AG09309 (cell line): ENCODE data around the gene DLX4.

Experiments
- DNase-seq: peaks from one replicate; pipeline ENCODE4 v3.0.0-alpha.2; 2010; ENCODE audit warnings: low read depth
- H3K4me3 ChIP-seq: 2 replicates; pipeline ENCODE4 v1.5.1; 2011; ENCODE audit warnings: mild to moderate bottlenecking, low read depth, low read length, moderate library complexity; ENCODE audit not compliant: control insufficient read depth
- TF ChIP-seq, protein P1 (sequence below): IDR thresholded peaks from 2 replicates; pipeline ENCODE4 v1.5.1; 2011; ENCODE audit warnings: mild to moderate bottlenecking, low read depth, low read length, inconsistent platforms; ENCODE audit not compliant: insufficient read depth, control insufficient read depth; ENCODE audit errors: missing control alignments

Gene DLX4

DNA sequence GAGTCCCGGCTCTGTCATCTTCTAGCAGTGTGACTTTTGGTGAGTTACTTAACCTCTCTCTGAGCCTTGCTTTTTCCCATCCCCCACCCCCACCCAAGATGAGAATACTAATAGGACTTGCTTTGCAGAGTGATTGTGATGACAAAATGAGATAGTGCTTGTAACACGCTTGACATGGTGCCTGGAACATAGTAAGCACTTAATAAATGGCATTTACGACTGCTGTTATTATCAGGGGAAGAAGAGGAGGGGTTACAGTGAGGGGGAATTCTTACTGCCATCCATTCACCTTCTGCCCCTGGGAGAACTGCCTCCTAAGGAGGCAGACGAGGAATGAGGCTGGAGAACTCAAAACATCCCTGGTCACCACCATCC, 7.8 kb downstream of the DLX4 start:
- DNase-seq = no peak
- no peak overlapping the region for H3K4me3 ChIP-seq
- TF ChIP-seq, protein P1, sequence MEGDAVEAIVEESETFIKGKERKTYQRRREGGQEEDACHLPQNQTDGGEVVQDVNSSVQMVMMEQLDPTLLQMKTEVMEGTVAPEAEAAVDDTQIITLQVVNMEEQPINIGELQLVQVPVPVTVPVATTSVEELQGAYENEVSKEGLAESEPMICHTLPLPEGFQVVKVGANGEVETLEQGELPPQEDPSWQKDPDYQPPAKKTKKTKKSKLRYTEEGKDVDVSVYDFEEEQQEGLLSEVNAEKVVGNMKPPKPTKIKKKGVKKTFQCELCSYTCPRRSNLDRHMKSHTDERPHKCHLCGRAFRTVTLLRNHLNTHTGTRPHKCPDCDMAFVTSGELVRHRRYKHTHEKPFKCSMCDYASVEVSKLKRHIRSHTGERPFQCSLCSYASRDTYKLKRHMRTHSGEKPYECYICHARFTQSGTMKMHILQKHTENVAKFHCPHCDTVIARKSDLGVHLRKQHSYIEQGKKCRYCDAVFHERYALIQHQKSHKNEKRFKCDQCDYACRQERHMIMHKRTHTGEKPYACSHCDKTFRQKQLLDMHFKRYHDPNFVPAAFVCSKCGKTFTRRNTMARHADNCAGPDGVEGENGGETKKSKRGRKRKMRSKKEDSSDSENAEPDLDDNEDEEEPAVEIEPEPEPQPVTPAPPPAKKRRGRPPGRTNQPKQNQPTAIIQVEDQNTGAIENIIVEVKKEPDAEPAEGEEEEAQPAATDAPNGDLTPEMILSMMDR = no peak

DNA sequence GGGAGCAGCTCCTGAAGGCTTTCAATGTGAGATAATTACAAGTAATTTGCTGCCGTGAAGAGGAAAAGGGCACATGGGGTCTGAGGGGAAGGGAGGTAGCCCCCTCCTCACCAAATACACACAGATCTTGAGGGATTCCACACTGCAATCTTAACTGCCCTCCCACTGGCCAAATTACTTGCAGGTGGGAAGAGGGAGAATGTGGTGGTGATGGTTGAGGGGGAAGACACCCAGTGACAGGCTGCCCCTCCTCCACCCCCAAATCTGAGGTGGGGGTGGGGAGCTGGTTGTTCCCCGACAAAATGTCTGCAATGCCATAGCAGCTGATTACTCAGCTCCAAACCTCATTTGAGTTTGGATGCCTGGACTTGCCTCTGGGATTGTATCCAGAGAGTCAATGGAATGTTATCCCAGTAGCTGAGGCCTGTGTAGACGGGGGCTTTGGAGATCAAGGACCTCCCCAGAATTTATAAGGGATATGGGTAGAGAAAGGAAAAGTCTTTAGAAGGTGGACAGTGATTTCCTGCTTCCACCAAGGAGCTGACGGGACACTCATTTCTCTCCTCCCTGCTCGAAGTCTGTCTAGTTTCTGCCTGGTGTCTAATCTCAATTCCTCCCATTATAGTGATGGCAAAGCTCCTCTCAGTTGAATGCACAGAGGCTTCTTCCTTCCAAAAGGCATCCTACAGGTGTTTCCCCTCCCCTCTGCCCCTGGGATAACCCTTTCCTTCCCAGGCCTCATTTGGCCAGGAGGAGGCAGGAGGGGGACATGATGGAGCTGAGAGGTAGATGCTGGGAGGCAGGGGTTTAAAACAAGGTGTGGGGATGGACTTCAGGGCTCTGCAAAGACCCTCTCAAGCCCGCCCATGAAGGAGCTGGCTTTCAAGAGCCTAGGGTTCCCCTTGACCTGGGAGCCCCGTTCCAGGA, 8.7 kb downstream of the DLX4 start:
- no peak for DNase-seq
- no peak overlapping the region for H3K4me3 ChIP-seq
- TF ChIP-seq, protein P1 = no peak

GRCh38 chr17:49978501-49978900, 9.5 kb downstream of the DLX4 start:
- no peak for DNase-seq
- TF ChIP-seq, protein P1 = no peak
- H3K4me3 ChIP-seq = no peak overlapping the region

DNA sequence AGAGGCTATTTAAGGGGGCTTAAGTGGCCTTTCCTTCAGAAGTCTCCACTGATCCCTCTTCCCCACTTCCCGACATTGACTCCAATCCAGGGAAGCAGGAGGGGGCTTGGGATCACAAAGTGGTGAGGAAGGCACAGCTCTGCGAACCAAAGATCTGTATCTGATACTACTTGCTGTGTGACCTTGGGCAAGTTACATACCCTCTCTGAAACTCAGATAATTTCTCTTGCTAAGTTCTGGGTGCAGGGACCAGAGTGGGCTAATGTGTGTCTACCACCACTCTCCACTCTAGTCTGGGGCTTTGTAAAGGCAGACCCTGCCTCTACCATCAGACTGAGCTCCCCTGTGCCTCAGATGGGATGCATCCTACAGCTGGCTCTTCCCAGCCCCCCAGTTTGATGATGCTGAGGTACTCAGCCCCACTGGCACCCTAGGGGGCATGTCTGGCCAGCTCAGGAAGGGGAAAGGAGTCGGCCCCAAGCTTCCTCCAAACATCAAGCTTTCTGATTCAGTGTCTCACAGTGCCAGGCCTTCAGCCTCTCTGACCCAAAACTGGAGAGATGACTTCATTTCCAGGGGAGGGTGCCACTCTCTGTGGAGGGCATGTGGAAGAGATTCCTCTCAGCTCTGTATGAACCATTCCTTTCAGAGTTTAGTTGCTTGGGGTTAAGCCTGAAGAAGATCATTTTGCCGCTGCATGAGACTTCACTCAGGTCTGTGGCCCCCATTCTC, 10.9 kb downstream of the DLX4 start:
- DNase-seq = no peak
- TF ChIP-seq, protein P1 = no peak
- no peak overlapping the region for H3K4me3 ChIP-seq

- no peak for DNase-seq
- TF ChIP-seq, protein P1 = no peak
Observed at GRCh38 chr17:49980703-49981197, 11.8 kb downstream of the DLX4 start.

GRCh38 chr17:49984283-49984682, 15.3 kb downstream of the DLX4 start:
- no peak overlapping the region for H3K4me3 ChIP-seq

More at GRCh38 chr17:49980703-49981197, 11.8 kb downstream of the DLX4 start:
- H3K4me3 ChIP-seq = no peak overlapping the region

More at GRCh38 chr17:49984283-49984682, 15.3 kb downstream of the DLX4 start:
- TF ChIP-seq, protein P1 = no peak
- no peak for DNase-seq
